ENCODE data around the gene EBPL. TPM values are rescaled to one million over a fixed set of nuclear protein-coding genes. Genes with fewer than 3 reads are reported as not detected.

The EBPL gene
- total and polyA plus RNA-seq, 2 donors from 2014 or later: 31.4 to 36.8 TPM

DNA sequence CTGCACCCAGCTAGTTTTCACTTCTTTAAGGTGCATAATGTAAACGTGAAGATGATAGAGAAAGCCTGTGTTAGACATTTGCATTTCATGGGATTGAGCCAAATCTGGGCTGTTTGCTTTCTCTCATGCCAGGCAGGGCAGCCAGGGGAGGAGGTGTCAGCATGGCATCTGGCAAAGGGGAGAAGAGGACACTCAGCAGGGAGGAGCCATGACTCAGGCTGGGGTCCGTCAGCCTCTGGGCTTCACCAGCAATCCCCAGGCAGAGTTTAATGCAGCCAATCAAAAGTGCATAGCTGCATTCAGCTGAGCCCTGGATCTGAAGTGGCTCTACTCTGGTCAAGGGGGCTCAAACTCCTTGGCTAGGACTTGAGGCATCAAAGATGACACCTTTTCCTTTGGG lies 23.5 kb downstream of the EBPL start:
- peaks cover 0 to 7% (median 0%) of the 10 kb centered on the region in 3 donors for H3K36me3 ChIP-seq (ENCODE audit: control insufficient read depth in 2 of 3, insufficient read depth in 3 of 3, low read length in 3 of 3)
- H3K9me3 ChIP-seq (ENCODE audit: control insufficient read depth in 2 of 3, insufficient read depth in 1 of 3, low read length in 3 of 3): no peaks in the 10 kb centered on the region
- intact Hi-C loops (cut with DNase I): loop anchor here (10.0 kb wide), 1 partner anchor 177 kb away; no protein-coding TSS in a partner anchor
- TF ChIP-seq CTCF (IDR thresholded peaks at IDR 0.05; ENCODE audit: borderline replicate concordance, extremely low read depth, insufficient read depth): no peak
- DNase-seq: no peak
- no peak overlapping the region for H3K4me3 ChIP-seq (ENCODE audit: low read length in 3 of 3)
- H3K27me3 ChIP-seq (ENCODE audit: control insufficient read depth, insufficient read depth, low read length): no peaks in the 10 kb centered on the region
- FAIRE-seq: no peak
- H3K4me1 ChIP-seq (ENCODE audit: control insufficient read depth in 2 of 3, insufficient read depth in 2 of 3, low read depth in 1 of 3, low read length in 3 of 3): no peaks in the 10 kb centered on the region
- H3K9ac ChIP-seq (ENCODE audit: low read length in 3 of 3): no peak overlapping the region
- no peak overlapping the region for H3K27ac ChIP-seq (ENCODE audit: low read depth in 2 of 2, low read length in 2 of 2)

DNA sequence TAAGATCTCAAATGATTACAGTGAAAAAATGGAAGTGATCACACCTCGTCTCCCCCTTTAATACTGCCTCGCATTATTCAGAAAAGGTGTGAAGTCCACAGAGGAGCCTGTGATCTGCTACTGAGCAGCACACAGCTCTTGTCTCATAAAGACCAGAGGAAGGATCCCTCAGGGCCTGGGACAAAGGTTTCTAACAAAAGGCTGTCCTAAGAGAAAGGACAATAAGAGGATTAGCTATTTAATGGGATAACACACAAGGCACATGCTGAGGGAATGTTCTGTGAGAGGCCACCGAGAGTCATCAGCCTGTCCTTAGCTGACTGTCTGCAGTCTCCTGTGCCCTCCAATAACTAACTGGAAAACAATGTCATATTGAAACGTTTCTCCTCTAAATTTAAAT lies 26.7 kb downstream of the EBPL start:
- Histone ChIP-seq H3K27ac (ENCODE audit: low read depth in 2 of 2, low read length in 2 of 2) (no peak overlapping the region), H3K27me3 (ENCODE audit: control insufficient read depth, insufficient read depth, low read length) (no peaks in the 10 kb centered on the region), H3K9ac (ENCODE audit: low read length in 3 of 3) (no peak overlapping the region), H3K9me3 (ENCODE audit: control insufficient read depth in 2 of 3, insufficient read depth in 1 of 3, low read length in 3 of 3) (no peaks in the 10 kb centered on the region), H3K36me3 (ENCODE audit: control insufficient read depth in 2 of 3, insufficient read depth in 3 of 3, low read length in 3 of 3) (peaks cover 0 to 7% (median 0%) of the 10 kb centered on the region in 3 donors), H3K4me1 (ENCODE audit: control insufficient read depth in 2 of 3, insufficient read depth in 2 of 3, low read depth in 1 of 3, low read length in 3 of 3) (no peaks in the 10 kb centered on the region), H3K4me3 (ENCODE audit: low read length in 3 of 3) (no peak overlapping the region)
- no peak for FAIRE-seq
- intact Hi-C loops (cut with DNase I): loop anchor here (10.0 kb wide), 1 partner anchor 180 kb away; no protein-coding TSS in a partner anchor
- DNase-seq: no peak
- TF ChIP-seq CTCF (IDR thresholded peaks at IDR 0.05; ENCODE audit: borderline replicate concordance, extremely low read depth, insufficient read depth): no peak

GRCh38 chr13:49657241-49657641 lies 34.0 kb downstream of the EBPL start:
- Histone ChIP-seq H3K27ac (ENCODE audit: low read depth in 2 of 2, low read length in 2 of 2) (no peak overlapping the region), H3K4me3 (ENCODE audit: low read length in 3 of 3) (no peak overlapping the region), H3K27me3 (ENCODE audit: control insufficient read depth, insufficient read depth, low read length) (no peaks in the 10 kb centered on the region), H3K4me1 (ENCODE audit: control insufficient read depth in 2 of 3, insufficient read depth in 2 of 3, low read depth in 1 of 3, low read length in 3 of 3) (no peaks in the 10 kb centered on the region), H3K9me3 (ENCODE audit: control insufficient read depth in 2 of 3, insufficient read depth in 1 of 3, low read length in 3 of 3) (no peaks in the 10 kb centered on the region), H3K9ac (ENCODE audit: low read length in 3 of 3) (no peak overlapping the region), H3K36me3 (ENCODE audit: control insufficient read depth in 2 of 3, insufficient read depth in 3 of 3, low read length in 3 of 3) (no peaks in the 10 kb centered on the region)
- FAIRE-seq (no peak), DNase-seq (no peak)
- intact Hi-C loops (cut with DNase I): no loop called here
- no peak for TF ChIP-seq CTCF (IDR thresholded peaks at IDR 0.05; ENCODE audit: borderline replicate concordance, extremely low read depth, insufficient read depth)

- no peaks in the 10 kb centered on the region for H3K9me3 ChIP-seq (ENCODE audit: control insufficient read depth in 2 of 3, insufficient read depth in 1 of 3, low read length in 3 of 3)
- no peak for TF ChIP-seq CTCF (IDR thresholded peaks at IDR 0.05; ENCODE audit: borderline replicate concordance, extremely low read depth, insufficient read depth)
- H3K27me3 ChIP-seq (ENCODE audit: control insufficient read depth, insufficient read depth, low read length): no peaks in the 10 kb centered on the region
- no peaks in the 10 kb centered on the region for H3K4me1 ChIP-seq (ENCODE audit: control insufficient read depth in 2 of 3, insufficient read depth in 2 of 3, low read depth in 1 of 3, low read length in 3 of 3)
- no peak overlapping the region for H3K27ac ChIP-seq (ENCODE audit: low read depth in 2 of 2, low read length in 2 of 2)
- H3K9ac ChIP-seq (ENCODE audit: low read length in 3 of 3): no peak overlapping the region
- FAIRE-seq (no peak), DNase-seq (no peak)
- intact Hi-C loops (cut with DNase I): no loop called here
- no peaks in the 10 kb centered on the region for H3K36me3 ChIP-seq (ENCODE audit: control insufficient read depth in 2 of 3, insufficient read depth in 3 of 3, low read length in 3 of 3)
- H3K4me3 ChIP-seq (ENCODE audit: low read length in 3 of 3): no peak overlapping the region
Measured at GRCh38 chr13:49655906-49656305, 35.4 kb downstream of the EBPL start.

All from kidney (tissue), 14 donors.